Islet precursor cell (in vitro differentiated cells): ENCODE results near the gene MFSD11.
"Not testable (repeated sequence)": the region's sequence is repeated elsewhere in the genome, so short reads cannot be mapped to it uniquely, and the experiment has no call there.

Source experiments
- DNase-seq: peaks from one replicate; pipeline ENCODE4 v3.0.0-alpha.2; 2018

Gene MFSD11

DNA sequence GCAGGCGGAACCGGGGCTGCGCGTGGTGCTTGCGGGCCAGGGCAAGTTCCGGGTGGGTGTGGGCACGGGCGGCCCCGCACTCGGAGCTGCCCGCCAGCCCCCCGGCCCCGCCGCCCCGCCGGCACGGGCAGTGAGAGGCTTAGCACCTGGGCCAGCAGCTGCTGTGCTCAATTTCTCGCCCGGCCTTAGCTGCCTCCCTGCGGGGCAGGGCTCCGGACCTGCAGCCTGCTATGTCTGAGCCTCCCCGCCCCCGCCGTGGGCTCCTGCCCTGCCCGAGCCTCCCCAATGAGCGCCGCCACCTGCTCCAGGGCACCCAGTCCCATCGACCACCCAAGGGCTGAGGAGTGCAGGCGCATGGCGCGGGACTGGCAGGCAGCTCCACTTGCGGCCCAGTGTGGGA, 68.2 kb downstream of the MFSD11 start:
- DNase-seq = not testable (repeated sequence)

DNA sequence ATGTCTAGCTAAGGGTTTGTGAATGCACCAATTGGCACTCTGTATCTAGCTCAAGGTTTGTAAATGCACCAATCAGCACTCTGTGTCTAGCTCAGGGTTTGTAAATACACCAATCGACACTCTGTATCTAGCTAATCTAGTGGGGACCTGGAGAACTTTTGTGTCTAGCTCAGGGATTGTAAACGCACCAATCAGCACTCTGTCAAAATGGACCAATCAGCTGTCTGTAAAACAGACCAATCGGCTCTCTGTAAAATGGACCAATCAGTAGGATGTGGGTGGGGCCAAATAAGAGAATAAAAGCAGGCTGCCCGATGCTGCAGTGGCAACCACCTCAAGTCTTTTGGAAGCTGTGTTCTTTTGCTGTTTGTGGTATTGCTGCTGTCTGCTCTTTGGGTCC, 68.8 kb downstream of the MFSD11 start:
- not testable (repeated sequence) for DNase-seq

DNA sequence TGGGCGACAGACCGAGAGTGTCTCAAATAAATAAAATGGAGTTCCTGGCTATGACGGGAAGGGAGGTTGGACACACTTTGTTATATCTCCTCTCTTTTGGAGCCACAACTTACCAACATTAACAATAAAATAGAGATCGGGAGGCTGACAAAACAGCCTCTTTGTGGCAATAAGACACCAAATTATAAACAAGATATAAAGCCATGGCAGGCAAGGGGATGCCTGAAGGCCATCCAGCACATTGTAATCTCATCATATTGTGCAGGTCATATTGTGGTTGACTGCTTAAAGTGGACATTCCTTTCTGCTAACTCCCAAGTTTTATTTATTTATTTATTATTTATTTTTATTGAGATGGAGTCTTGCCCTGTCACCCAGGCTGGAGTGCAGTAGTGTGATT, 70.4 kb downstream of the MFSD11 start:
- DNase-seq = no peak

DNA sequence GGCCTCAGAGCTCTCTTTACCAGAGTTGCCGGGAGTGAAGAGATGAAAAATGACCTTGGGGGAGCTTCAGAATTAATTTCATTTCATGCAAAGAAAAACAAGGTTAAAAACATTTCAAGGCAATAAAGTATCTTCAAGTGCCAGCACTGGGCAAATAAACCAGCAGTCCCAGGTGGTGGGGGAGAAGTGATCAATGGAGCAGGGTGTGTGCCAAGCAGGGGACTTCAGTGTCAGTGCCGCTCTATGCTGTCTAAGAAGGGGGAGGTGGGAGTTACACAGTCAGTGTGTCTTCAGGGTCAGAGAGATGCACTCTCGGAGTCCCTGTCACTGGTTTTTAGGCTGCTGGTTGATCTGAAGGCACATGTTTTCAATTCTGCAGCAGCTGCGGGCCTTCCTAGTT, 73.0 kb downstream of the MFSD11 start:
- DNase-seq = no peak

DNA sequence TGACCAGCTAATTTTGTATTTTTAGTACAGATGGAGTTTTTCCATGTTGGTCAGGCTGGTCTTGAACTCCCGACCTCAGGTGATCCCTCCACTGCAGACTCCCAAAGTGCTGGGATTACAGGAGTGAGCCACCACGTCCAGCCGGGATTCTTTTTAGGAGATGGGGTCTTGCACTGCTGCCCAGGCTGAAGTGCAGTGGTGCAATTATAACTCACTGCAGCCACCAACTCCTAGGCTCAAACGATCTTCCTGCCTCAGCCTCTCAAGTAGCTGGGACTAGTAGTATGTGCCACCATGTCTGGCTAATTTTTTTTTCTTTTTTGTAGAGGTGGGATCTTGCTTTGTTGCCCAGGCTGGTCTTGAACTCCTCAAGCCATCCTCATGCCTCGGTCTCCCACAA, 73.9 kb downstream of the MFSD11 start:
- no peak for DNase-seq

DNA sequence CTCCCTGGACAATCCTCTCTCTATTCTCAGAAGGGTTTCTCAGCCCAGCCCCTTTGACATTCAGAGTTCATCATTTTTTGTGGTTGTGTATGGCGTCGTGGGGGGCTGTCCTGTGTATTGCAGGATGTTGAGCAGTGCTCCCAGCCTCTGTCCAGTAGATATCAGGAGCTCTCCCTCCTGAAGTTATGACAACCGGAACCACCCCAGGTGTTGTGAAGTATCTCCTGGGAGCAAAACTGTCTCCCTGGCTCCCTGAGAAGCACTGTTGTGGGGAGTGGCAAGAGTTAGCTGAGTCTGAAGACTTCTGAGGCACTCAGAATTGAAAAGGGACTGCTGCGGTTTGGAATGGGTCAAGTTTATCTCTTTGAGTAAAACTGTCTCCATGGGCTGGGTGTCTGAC, 74.3 kb downstream of the MFSD11 start:
- no peak for DNase-seq

DNA sequence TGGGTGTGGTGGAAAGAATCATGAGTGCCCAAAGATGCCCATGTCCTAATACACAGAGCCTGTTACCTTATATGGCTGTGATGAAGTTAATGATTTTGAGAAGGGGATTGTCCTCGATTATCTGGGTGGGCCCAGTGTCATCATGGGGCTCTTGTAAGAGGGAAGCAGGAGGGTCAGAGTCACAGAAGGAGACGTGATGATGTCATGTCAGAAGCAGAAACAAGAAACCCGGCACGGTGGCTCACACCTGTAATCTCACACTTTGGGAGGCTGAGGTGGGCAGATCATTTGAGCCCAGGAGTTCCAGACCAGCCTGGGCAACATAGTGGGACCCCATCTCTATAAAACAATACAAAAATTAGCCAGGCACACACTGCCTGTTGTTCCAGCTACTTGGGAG, 75.0 kb downstream of the MFSD11 start:
- no peak for DNase-seq

DNA sequence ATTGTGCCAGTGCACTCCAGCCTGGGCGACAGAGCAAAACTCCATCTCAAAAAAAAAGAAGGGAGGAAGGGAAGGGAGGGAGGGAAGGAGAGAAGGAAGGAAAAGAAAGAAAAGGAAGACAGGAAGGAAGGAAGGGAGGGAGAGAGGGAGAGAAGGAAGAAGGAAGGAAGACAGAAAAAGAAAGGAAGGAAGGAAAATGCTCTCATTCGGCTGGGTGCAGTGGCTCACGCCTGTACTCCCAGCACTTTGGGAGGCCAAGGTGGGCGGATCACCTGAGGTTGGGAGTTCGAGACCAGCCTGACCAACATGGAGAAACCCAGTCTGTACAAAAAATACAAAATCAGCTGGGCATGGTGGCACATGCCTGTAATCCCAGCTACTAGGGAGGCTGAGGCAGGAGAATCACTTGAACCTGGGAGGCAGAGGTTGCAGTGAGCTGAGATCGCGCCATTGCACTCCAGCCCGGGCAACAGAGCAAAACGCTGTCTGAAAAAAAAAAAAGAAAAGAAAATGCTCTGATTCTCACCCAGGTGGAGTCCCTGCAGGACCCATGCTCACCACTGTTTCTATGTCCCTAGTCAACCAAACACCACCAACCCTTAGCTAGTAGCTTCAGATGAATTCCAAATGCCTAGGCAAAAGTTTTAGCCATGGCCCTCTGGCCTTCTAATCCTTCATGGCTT, 78.1 kb downstream of the MFSD11 start:
- not testable (repeated sequence) for DNase-seq

DNA sequence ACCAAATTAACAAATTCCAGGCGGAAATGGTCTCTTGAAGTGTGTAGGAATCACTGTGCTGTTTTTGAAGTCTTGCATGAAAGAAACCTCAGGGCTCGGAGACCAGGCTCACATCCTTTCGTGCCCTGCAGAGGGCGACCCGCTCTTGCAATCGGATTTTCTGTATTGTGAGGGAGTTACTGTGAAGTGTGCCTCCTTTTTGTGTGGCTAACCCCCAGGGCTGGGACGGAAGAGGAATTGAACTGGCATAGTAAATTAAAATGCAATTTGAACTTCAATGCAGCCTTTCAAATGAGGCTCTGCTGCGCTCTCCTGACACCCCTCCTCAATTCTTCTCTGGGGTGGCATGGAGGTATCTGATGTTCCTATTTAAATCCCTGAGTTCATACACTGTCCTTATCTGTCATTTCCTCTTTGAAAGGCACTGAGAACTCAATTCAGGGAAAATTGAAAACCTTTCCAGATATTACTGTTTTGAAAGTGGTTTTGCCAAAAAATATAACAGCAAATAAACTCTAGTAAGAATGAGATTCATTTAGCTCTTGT, 78.7 kb downstream of the MFSD11 start:
- peak; percentile 89 for DNase-seq

DNA sequence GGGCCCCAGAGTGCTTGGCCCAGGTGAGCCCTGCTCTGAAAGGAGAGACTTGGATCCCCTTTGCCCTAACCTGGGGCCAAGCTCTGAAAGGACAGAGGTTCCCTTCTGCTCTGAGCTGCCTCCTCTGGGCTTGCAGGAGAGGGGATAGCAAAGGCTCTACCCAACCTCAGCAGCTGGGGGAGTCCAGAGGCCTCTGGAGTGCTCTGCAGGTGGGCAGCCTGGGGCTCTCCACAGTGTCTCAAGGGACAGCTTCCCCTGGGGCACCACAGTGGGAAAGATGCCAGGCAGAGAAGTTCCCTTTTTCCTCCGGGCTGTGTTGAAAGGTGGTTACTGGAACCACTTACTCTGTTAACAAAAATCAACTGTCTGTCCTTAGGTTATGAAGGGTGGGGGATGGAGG, 82.1 kb downstream of the MFSD11 start:
- no peak for DNase-seq

DNA sequence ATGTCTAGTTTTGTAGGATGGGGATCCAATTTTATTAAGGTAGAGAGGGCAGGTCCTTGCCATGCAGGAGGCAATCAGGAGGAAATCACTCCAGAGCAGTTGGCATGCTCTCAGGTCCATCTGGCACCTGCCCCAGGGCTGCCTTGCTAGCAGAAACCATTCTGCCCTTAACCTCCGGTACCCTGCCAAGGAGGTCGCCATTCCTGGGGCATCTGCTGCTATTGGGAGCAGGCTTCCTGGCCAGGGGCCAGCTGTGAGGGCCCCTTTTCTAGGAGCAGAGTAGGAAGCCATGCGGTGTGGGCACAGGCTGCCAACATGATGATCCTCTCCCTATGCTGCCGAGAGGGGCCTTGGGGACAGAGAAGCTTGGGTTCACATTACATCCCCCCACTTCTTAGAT, 82.6 kb downstream of the MFSD11 start:
- DNase-seq = no peak

DNA sequence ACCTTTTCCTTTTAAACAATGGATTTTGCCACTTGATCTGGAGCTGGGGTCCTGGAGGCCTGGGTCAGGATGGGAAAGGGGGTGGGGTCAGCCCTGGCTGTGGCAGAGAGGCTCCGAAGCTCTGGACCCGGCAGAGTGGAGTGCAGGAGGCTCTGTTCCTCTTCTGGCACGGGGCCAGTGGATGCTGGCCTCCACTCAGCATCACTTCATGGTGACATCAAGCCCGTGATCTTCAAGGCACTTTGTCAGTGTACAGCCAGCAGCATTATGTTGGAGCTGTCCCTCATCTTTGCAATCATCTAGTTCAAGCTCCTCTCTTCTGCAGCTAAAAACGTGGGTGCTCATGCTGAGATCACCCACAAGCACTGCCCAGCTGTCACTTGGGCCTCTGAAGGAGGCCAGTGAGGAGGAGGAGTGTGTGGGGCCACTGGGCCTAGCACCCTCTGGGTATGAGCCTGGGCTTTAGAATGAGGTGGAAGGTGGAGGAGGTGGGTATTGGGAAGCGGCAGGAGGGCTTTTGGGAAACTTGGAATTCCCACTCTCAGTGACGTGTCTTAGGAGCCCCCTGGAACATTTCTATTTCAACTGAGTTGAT, 84.4 kb downstream of the MFSD11 start:
- DNase-seq = no peak

DNA sequence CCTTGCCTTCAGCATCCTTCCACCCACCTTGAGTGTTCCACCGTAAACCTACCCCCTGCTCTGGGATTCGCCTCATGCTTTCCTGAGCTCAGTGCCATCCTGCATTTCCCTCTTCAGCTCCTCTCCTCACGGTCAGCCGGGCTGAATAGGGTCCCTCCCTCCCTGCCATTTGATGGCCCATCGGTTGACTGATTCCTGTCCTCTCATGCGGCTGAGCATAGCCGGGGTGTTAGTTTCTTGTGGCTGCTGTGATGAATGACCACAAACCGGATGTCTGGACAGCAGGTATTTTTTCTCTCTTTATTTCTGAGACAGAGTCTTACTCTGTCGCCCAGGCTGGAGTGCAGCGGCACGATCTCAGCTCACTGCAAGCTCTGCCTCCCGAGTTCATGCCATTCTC, 86.2 kb downstream of the MFSD11 start:
- DNase-seq = no peak

DNA sequence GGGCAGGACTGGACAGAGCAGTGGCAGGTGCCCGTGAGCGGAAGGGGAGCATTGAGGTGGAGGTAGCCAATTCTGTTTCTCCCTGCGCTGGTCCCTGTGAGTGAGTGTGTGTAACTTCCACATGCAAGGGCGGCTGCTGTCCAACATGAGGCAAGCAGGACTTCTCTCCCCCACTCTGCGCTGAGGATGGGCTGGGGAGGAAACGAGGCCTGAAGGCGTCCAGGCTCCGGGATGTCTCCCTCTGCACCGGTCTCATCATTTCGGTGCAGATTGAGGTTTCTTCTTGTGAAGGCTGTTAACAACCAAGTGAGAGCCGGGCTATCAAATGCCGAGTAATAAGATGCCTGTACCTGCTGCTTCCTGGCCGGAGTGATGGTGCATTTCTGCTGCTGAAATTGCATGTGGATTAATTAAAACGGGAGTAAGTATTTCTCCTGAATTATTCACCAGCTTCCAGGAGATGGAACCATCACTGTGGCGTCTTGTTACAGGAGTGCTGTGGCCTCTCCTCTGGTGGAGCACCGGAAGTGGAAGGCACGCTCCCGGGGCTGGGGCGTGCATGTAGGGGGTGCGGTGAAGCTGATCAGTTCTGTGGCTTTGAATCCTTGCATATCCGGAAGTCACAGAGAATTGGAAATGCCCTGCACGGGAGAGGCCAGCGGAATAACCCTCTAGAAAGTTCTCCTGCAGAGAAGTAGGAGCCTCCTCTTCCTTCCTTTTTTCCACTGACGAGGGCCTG, 88.6 kb downstream of the MFSD11 start:
- DNase-seq = peak; percentile 82

DNA sequence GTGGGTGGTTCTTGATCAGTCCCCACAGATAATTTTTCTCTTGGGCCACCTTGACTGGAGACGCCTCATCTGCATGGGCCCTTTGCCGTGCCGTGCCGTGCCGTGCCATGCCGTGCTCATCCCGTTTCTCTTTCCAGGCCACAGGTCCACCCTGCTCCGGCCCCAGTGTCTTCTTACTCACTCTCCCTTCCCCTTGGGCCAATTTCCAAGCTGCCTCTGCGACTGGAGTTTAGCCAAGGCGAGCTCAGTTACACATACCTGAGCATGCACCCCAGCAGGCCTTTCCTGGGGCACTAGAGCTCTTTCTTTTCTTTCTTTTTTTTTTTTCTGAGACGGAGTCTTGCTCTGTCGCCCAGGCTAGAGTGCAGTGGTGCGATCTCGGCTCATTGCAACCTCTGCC, 89.8 kb downstream of the MFSD11 start:
- DNase-seq = no peak
